Measurements from ENCODE around the gene HRAS. TPM values are rescaled to one million over a fixed set of nuclear protein-coding genes. Genes with fewer than 3 reads are reported as not detected.

HRAS gene
- total and polyA plus RNA-seq, 2 of the 8 experiments (the other 6 are each of a cell fraction or from before 2014, with no cell fraction given), result 44.3 to 54.7 TPM

- TF ChIP-seq PHF8 (conservative IDR thresholded peaks at IDR 0.05; ENCODE audit: low read depth, low read length) (no peak), CBX5 (IDR thresholded peaks at IDR 0.05; ENCODE audit: low read depth, low read length) (no peak)
Observed at GRCh38 chr11:507727-508515, 27.5 kb downstream of the HRAS start (continued).

Data from H1 (cell line).